ENCODE data around the gene THOC2.

Gene THOC2

GRCh38 chrX:123562342-123563146 lies 170.3 kb downstream of the THOC2 start:
- no peak for TF ChIP-seq CTCF (IDR thresholded peaks at IDR 0.05; ENCODE audit: control extremely low read depth, extremely low read depth, low read depth, missing control alignments)
- POLR2A ChIA-PET: no interaction called here
- CTCF ChIA-PET: no interaction called here
- DNase-seq (ENCODE audit: extremely low spot score): no peak

DNA sequence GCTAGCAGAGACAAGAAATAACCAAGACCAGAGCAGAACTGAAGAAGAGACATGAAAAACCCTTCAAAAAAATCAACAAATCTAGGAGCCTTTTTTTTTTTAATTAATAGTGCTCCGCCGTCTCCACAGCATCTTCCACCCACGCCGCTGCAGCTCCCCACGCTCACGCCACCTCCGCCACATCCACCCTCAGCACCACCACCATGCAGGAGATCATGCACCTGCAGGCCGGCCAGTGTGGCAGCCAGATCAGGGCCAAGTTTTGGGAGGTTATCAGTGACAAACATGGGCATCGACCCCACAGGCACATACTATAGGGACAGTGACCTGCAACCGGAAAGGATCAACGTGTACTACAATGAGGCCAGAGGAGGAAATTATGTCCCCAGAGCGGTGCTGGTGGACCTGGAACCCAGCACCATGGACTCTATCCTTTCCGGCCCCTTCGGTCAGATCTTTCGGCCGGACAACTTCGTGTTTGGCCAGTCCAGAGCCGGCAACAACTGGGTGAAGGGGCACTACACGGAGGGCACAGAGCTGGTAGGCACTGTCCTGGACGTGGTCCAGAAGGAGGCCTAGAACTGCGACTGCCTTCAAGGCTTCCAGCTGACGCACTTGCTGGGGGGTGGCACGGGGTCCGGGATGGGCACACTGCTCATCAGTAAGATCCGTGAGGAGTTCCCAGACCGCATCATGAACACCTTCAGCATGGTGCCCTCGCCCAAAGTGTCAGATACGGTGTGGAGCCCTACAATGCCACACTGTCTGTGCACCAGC lies 171.2 kb downstream of the THOC2 start:
- DNase-seq (ENCODE audit: extremely low spot score): no peak
- POLR2A ChIA-PET: no interaction called here
- TF ChIP-seq CTCF (IDR thresholded peaks at IDR 0.05; ENCODE audit: control extremely low read depth, extremely low read depth, low read depth, missing control alignments): no peak
- CTCF ChIA-PET: no interaction called here

- ChIA-PET CTCF (no interaction called here), POLR2A (no interaction called here)
- TF ChIP-seq CTCF (IDR thresholded peaks at IDR 0.05; ENCODE audit: control extremely low read depth, extremely low read depth, low read depth, missing control alignments): no peak
- no peak for DNase-seq (ENCODE audit: extremely low spot score)
These were observed 182.0 kb downstream of the THOC2 start for GRCh38 chrX:123550829-123551228.
